ENCODE measurements around the gene NELL1.

- TF ChIP-seq JUND (IDR thresholded peaks at IDR 0.05) (no peak), MEF2A (IDR thresholded peaks at IDR 0.05; ENCODE audit: borderline replicate concordance, low read depth) (no peak), RAD21 (IDR thresholded peaks at IDR 0.05; ENCODE audit: low read length) (no peak), CTCF (IDR thresholded peaks at IDR 0.05) (no peak)
Measured at GRCh38 chr11:20669820-20670684, 666 bp downstream of the NELL1 start.
